ENCODE measurements around the gene SAMD14.

DNA sequence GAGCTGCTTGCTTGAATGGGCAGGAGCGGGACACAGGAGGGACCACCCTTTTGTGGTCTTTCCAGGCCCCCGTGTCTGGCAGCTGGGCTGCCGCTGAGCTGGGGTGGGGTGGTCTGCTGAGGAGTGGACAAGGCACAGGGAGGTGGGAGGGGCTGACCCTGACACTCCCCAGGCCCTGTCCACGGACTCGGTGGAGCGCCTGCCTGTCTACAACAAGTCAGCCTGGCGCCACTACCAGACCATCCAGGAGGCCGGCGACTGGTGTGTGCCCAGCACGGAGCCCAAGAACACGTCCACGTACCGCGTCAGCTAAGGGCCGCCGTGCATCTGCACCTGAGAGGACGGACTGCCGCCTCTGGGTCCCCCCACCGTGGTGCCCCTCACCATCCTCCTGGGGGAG, 20.2 kb downstream of the SAMD14 start:
- TF ChIP-seq CTCF (conservative IDR thresholded peaks at IDR 0.05; ENCODE audit: low read depth, low read length) (no peak), POLR2A (IDR thresholded peaks at IDR 0.05; ENCODE audit: low read depth, low read length) (no peak), RCOR1 (IDR thresholded peaks at IDR 0.05; ENCODE audit: insufficient replicate concordance, low read length) (no peak), USF2 (IDR thresholded peaks at IDR 0.05; ENCODE audit: low read depth, low read length) (no peak), CHD1 (IDR thresholded peaks at IDR 0.05; ENCODE audit: low read depth, low read length) (no peak), SMC3 (IDR thresholded peaks at IDR 0.05; ENCODE audit: low read depth, low read length) (no peak), RFX5 (IDR thresholded peaks at IDR 0.05; ENCODE audit: low read depth, low read length) (no peak), MXI1 (IDR thresholded peaks at IDR 0.05; ENCODE audit: borderline replicate concordance, low read depth, low read length) (no peak), MAFK (IDR thresholded peaks at IDR 0.05; ENCODE audit: low read depth, low read length) (no peak)
